ENCODE results near the gene MAPK14. TPM values are rescaled to one million over a fixed set of nuclear protein-coding genes. Genes with fewer than 3 reads are reported as not detected.

MAPK14 gene
- total and polyA plus RNA-seq, 10 of the 15 experiments (the other 5 are each of a cell fraction or from before 2014, with no cell fraction given), result 12.5 to 59.5 (median 43.0) TPM

DNA sequence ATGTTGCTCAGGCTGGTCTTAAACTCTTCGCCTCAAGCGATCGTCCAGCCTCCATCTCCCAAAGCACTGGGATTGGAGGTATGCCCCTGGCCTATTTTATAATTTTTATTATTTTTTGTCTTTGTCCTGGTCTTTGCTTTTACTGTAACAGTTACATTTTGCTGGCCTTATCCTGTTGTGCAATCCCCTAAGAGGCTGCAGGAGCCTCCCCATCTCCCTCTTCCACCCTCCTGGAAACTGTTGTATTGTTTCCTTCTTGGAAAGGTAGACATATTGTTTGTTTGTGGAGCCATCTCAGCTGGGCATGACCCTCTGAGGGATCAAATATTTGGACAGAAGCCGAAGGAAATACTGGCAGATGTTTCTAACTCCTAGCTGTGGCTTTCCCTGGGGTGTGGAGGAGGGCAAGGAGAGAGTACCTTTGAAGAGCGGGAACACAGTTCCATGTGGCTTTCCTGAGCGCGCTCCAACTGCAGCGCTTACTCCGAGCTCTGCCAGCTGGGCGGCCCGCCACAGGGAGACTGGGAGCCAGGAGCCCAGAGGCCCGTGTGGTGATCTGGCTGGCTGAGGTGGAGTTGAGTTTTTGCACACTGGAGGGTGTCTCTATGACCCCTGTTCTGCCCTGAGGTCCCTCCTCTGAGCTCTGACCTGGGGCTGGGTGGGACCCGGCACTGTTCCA, 107.6 kb downstream of the MAPK14 start:
- Histone ChIP-seq H3K36me3 (ENCODE audit: control insufficient read depth in 2 of 2, insufficient read depth in 2 of 2, low read length in 1 of 2) (no peaks in the 10 kb centered on the region), H3K79me2 (ENCODE audit: control insufficient read depth, insufficient read depth, low read length) (no peaks in the 10 kb centered on the region), H3K9me3 (replicated peaks; ENCODE audit: control insufficient read depth, insufficient read depth, low read length) (no peaks in the 10 kb centered on the region), H2AFZ (ENCODE audit: control insufficient read depth, low read depth, low read length) (no peak overlapping the region), H3K4me2 (ENCODE audit: control insufficient read depth, insufficient read depth) (no peak overlapping the region), H4K20me1 (ENCODE audit: control insufficient read depth, insufficient read depth) (no peaks in the 10 kb centered on the region), H3K27me3 (replicated peaks in 1 of 2; ENCODE audit: control insufficient read depth in 2 of 2, insufficient read depth in 2 of 2, low read length in 1 of 2) (no peaks in the 10 kb centered on the region), H3K4me1 (ENCODE audit: control insufficient read depth, insufficient read depth, low read length) (peaks cover 25% of the 10 kb centered on the region), H3K27ac (ENCODE audit: control insufficient read depth, insufficient read depth) (no peak overlapping the region), H3K4me3 (no peak overlapping the region), H3K9ac (ENCODE audit: control insufficient read depth, insufficient read depth, low read length) (no peak overlapping the region)
- no peak for TF ChIP-seq ZNF274 (IDR thresholded peaks at IDR 0.05; ENCODE audit: insufficient read depth, insufficient read length)
- ATAC-seq (no peak), DNase-seq (ENCODE audit: low read depth, low spot score) (no peak), FAIRE-seq (no peak)
- ChIA-PET CTCF (interaction anchor here (0.6 to 1.2 kb wide), 3 partner anchors 60 to 1070 kb away, joined by 3 to 4 read pairs (median 4); no protein-coding TSS in a partner anchor), POLR2A (interaction anchor here (1.5 kb wide), 1 partner anchor 14 kb away, joined by 3 read pairs; no protein-coding TSS in a partner anchor), SMC1A (ENCODE audit: uncharacterized antibody, unreplicated experiment) (interaction anchor here (1.4 kb wide), 1 partner anchor 60 kb away, joined by 4 read pairs; no protein-coding TSS in a partner anchor), RAD21 (ENCODE audit: unreplicated experiment) (no interaction called here)
- 80% methylated on average over 13 of the region's 13 CpGs for WGBS (ENCODE audit: insufficient coverage, insufficient replicate concordance, low lambda C conversion rate, missing lambda C conversion rate)
- no TSS peak for BruUV-seq (replicated peaks)
- in situ Hi-C loops (cut with MboI) (no loop called here), intact Hi-C loops (cut with micrococcal nuclease; ENCODE audit: unreplicated experiment) (no loop called here)

GRCh38 chr6:36136034-36136433, 108.4 kb downstream of the MAPK14 start:
- in situ Hi-C loops (cut with MboI), result no loop called here
- intact Hi-C loops (cut with micrococcal nuclease; ENCODE audit: unreplicated experiment), result no loop called here
- DNase-seq (ENCODE audit: low read depth, low spot score) (no peak), FAIRE-seq (no peak), ATAC-seq (peak; percentile 24)
- Histone ChIP-seq H3K4me3 (no peak overlapping the region), H3K79me2 (ENCODE audit: control insufficient read depth, insufficient read depth, low read length) (no peaks in the 10 kb centered on the region), H3K27me3 (replicated peaks in 1 of 2; ENCODE audit: control insufficient read depth in 2 of 2, insufficient read depth in 2 of 2, low read length in 1 of 2) (no peaks in the 10 kb centered on the region), H2AFZ (ENCODE audit: control insufficient read depth, low read depth, low read length) (no peak overlapping the region), H3K27ac (ENCODE audit: control insufficient read depth, insufficient read depth) (no peak overlapping the region), H3K4me2 (ENCODE audit: control insufficient read depth, insufficient read depth) (no peak overlapping the region), H3K36me3 (ENCODE audit: control insufficient read depth in 2 of 2, insufficient read depth in 2 of 2, low read length in 1 of 2) (no peaks in the 10 kb centered on the region), H3K9ac (ENCODE audit: control insufficient read depth, insufficient read depth, low read length) (no peak overlapping the region), H4K20me1 (ENCODE audit: control insufficient read depth, insufficient read depth) (no peaks in the 10 kb centered on the region), H3K4me1 (ENCODE audit: control insufficient read depth, insufficient read depth, low read length) (peaks cover 21% of the 10 kb centered on the region), H3K9me3 (replicated peaks; ENCODE audit: control insufficient read depth, insufficient read depth, low read length) (no peaks in the 10 kb centered on the region)
- ChIA-PET CTCF (interaction anchor here (0.5 to 1.2 kb wide), 3 partner anchors 24 to 222 kb away, joined by 3 to 4 read pairs (median 4); no protein-coding TSS in a partner anchor), RAD21 (ENCODE audit: unreplicated experiment) (interaction anchor here (0.8 to 1.0 kb wide), 2 partner anchors 15 to 222 kb away, joined by 3 to 5 read pairs; no protein-coding TSS in a partner anchor), POLR2A (interaction anchor here (0.5 to 1.5 kb wide), 2 partner anchors 15 to 20 kb away, joined by 3 read pairs; no protein-coding TSS in a partner anchor), SMC1A (ENCODE audit: uncharacterized antibody, unreplicated experiment) (interaction anchor here (1.0 to 1.4 kb wide), 3 partner anchors 23 to 59 kb away, joined by 3 to 5 read pairs (median 4); no protein-coding TSS in a partner anchor)
- WGBS (ENCODE audit: insufficient coverage, insufficient replicate concordance, low lambda C conversion rate, missing lambda C conversion rate), result 40% methylated on average over 2 of the region's 2 CpGs
- no peak for TF ChIP-seq IRF5 (IDR thresholded peaks at IDR 0.05; ENCODE audit: borderline replicate concordance)
- peak; percentile 95 for TF ChIP-seq MEF2B (IDR thresholded peaks at IDR 0.05; ENCODE audit: partially characterized antibody, poor library complexity, severe bottlenecking)
- 0 out of 2 replicates have a peak, but pooled peaks have one; percentile 12 for TF ChIP-seq IKZF1 (conservative IDR thresholded peaks at IDR 0.05)
- TF ChIP-seq FOS (IDR thresholded peaks at IDR 0.05; ENCODE audit: borderline replicate concordance, extremely low read depth, insufficient read length), result no peak
- no peak for TF ChIP-seq FOXK2 (IDR thresholded peaks at IDR 0.05)
- TF ChIP-seq BACH1 (IDR thresholded peaks at IDR 0.05; ENCODE audit: borderline replicate concordance), result no peak
- TF ChIP-seq HDGF (IDR thresholded peaks at IDR 0.05), result 0 out of 2 replicates have a peak, but pooled peaks have one; percentile 48
- no TSS peak for BruUV-seq (replicated peaks)
